Adrenal gland (tissue), 12 donors: ENCODE results near the gene ADAMTS16. TPM values are rescaled to one million over a fixed set of nuclear protein-coding genes. Genes with fewer than 3 reads are reported as not detected.

ENCODE experiments used
- DNase-seq, 7 donors: peaks; one replicate each; pipeline ENCODE4 v3.0.0-alpha.2; 2019 to 2020
- H3K27ac ChIP-seq, 5 donors: fragments of 200-600 bp; sonication (generic) in 4 of 5; 1 replicate in 3 of 5; 2 replicates in 2 of 5; pipeline versions ENCODE4 v1.5.1 to v1.8.0; 2016 to 2020; ENCODE audit warnings: mild to moderate bottlenecking in 1 of 5
- H3K27me3 ChIP-seq: fragments of 200-600 bp; 2 replicates; pipeline ENCODE4 v1.8.0; 2021
- H3K36me3 ChIP-seq, 2 donors: fragments of 200-600 bp; replicated peaks in 1 of 2; 1 replicate in 1 of 2; 2 replicates in 1 of 2; pipeline versions ENCODE4 v1.5.1 to v1.8.0; 2018 to 2022
- H3K4me1 ChIP-seq, 2 donors: fragments of 200-600 bp; replicated peaks in 1 of 2; 1 replicate in 1 of 2; 2 replicates in 1 of 2; pipeline versions ENCODE4 v1.5.1 to v1.8.0; 2018 to 2021
- H3K4me3 ChIP-seq, 4 donors: fragments of 200-600 bp; sonication (generic) in 3 of 4; one replicate each; pipeline ENCODE4 v1.5.1; 2016 to 2018
- H3K9me3 ChIP-seq, 3 donors: fragments of 200-600 bp; sonication (generic) in 1 of 3; replicated peaks in 1 of 3; 1 replicate in 2 of 3; 2 replicates in 1 of 3; pipeline versions ENCODE4 v1.5.1 to v1.8.0; 2016 to 2021
- POLR2A ChIP-seq, 2 donors: fragments of 450-650 bp; IDR thresholded peaks; one replicate each; pipeline ENCODE4 v1.6.1; 2017; ENCODE audit warnings: antibody characterized with exemption in 2 of 2, mild to moderate bottlenecking in 2 of 2, moderate library complexity in 1 of 2
- WGBS, 4 donors: extraction: QIAGEN DNeasy Blood & Tissue Kit in 2 of 4; methylation state at CpG; one replicate each; pipeline versions ENCODE4 v1.1.5 to v1.1.7; 2013 to 2017; 5-methylcytosine and 5-hydroxymethylcytosine counted together
- intact Hi-C, 2 donors: fragments of 100-400 bp; cut with DNase I; formaldehyde crosslinking; loops; one replicate each; pipeline versions ENCODE4 v1.14.1 to v1.15.0; 2022 to 2023
- polyA plus RNA-seq, 3 donors: library from polyadenylated mRNA; stranded (reverse); fragments of 200-250 nt in 2 of 3; fragments of 350-450 nt in 1 of 3; fragmentation: Illumina TruSeq in 1 of 3; extraction: RNeasy Lipid Tissue Mini Kit (QIAGEN cat#74804) in 1 of 3; gene quantifications; one replicate each; pipeline ENCODE4 v1.2.3, GENCODE V29; 2013 to 2014
- total RNA-seq, 9 donors: library from RNA; depleted of rRNA in 4 of 9; stranded (reverse); fragments of >200 nt in 4 of 9; fragments of 120-200 nt in 1 of 9; fragmentation: NEBNext Ultra II Directional in 1 of 9; extraction: Animal tissue kit (Norgen Biotek cat#: 25700) in 1 of 9; gene quantifications; one replicate each; pipeline versions ENCODE4 v1.1.0 to v1.2.4, GENCODE V29; 2013 to 2023
- TF ChIP-seq, protein P1 (sequence below), 6 experiments: fragments of 450-650 bp in 4 of 6; fragments of 200-600 bp in 2 of 6; sonication (generic) in 1 of 6; IDR thresholded peaks; 1 replicate in 5 of 6; 2 replicates in 1 of 6; pipeline versions ENCODE4 v1.5.1 to v1.8.0; 2016 to 2021; ENCODE audit warnings: antibody characterized with exemption in 6 of 6, mild to moderate bottlenecking in 2 of 6, moderate library complexity in 1 of 6
- donor health status: healthy with polysubstance abuse.
- donor health status: Bipolar disorder and iron deficiency.
- donor health status: DM: yes; HTN: yes; CAD: no.
- donor health status: DM: no; HTN: no; CAD: no.
- donor health status: DM: no; HTN: no; CAD: no.
- donor health status: DM: yes; HTN: yes; CAD: no.

ADAMTS16 gene
- total and polyA plus RNA-seq, 12 donors: 0.07 to 3.7 (median 0.19) TPM; not detected in 8

DNA sequence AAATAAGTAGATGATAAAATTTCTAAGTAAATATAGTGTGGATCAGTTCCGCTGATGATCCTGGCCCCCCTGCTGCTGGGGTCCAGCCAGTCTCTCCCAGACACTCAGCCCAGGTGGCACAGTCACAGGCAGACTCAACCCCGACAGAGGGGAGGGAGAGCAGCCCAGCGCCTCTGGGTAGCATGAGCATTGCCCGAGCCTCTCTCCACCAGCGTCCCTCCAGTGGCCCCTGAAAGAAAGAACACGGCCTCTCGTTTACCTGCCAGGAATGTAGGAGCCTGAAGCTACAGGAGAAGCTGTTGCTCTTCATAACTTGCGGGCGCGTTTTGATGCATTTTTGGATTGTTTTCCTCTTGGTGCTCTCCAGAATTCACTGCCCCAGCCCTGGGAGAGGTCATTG is 213.6 kb downstream of the ADAMTS16 start:
- H3K27me3 ChIP-seq: no peaks in the 10 kb centered on the region

DNA sequence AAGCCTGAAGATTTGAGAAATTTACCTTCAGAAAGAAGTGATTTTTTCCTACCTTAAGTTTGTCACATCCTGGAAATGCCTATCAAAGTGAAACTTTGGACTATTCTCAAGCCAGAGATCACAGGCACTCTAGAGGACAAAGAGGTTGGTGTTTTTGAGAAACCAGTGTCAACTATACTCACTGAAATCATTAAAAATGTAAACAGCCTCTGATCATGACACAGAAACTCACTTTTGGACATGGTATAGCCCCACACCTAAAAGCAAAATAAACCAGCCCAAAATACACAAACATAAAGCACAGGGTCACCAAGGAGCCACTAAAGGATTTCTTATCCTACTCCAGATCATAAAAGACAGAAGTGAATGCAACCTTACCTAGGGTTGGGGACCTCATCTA is 216.6 kb downstream of the ADAMTS16 start:
- Histone ChIP-seq H3K9me3 (no peaks in the 10 kb centered on the region), H3K27ac (no peak overlapping the region), H3K4me1 (no peaks in the 10 kb centered on the region), H3K36me3 (no peaks in the 10 kb centered on the region), H3K27me3 (no peaks in the 10 kb centered on the region), H3K4me3 (no peak overlapping the region)
- no peak for TF ChIP-seq POLR2A (IDR thresholded peaks at IDR 0.05)
- TF ChIP-seq, protein P1, sequence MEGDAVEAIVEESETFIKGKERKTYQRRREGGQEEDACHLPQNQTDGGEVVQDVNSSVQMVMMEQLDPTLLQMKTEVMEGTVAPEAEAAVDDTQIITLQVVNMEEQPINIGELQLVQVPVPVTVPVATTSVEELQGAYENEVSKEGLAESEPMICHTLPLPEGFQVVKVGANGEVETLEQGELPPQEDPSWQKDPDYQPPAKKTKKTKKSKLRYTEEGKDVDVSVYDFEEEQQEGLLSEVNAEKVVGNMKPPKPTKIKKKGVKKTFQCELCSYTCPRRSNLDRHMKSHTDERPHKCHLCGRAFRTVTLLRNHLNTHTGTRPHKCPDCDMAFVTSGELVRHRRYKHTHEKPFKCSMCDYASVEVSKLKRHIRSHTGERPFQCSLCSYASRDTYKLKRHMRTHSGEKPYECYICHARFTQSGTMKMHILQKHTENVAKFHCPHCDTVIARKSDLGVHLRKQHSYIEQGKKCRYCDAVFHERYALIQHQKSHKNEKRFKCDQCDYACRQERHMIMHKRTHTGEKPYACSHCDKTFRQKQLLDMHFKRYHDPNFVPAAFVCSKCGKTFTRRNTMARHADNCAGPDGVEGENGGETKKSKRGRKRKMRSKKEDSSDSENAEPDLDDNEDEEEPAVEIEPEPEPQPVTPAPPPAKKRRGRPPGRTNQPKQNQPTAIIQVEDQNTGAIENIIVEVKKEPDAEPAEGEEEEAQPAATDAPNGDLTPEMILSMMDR (IDR thresholded peaks at IDR 0.05): no peak
- no peak for DNase-seq
- intact Hi-C loops: no loop called here

More for the DNA sequence above, 213.6 kb downstream of the ADAMTS16 start:
- Histone ChIP-seq H3K27ac (no peak overlapping the region), H3K9me3 (no peaks in the 10 kb centered on the region), H3K4me3 (no peak overlapping the region), H3K36me3 (no peaks in the 10 kb centered on the region), H3K4me1 (no peaks in the 10 kb centered on the region)
- no peak for DNase-seq
- TF ChIP-seq, protein P1 (IDR thresholded peaks at IDR 0.05): no peak
- TF ChIP-seq POLR2A (IDR thresholded peaks at IDR 0.05): no peak
- 86 to 90% (median 88%) methylated on average over 10 of the region's 10 CpGs for WGBS, 4 donors
- intact Hi-C loops: no loop called here

DNA sequence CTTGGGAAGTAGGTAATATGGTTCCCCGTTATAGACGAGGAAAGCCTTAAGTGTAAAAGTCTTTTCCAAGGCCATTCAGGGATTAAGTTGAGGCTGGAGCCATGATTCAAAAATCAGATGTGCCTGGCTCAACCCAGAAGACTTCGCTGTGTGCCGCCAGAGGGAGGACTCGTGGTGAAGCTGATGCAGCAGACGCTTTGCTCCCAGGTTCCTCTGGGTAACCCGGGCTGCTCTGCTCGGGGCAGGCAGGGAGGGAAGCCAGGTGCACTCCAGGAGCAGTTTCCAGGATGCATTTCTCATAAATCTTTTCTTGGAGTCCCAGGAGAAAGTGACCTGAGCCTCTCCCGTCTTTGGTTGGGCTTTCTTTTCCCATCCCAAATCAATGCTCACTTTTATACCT is 219.5 kb downstream of the ADAMTS16 start:
- intact Hi-C loops: no loop called here
- no peaks in the 10 kb centered on the region for H3K4me1 ChIP-seq
- TF ChIP-seq, protein P1 (IDR thresholded peaks at IDR 0.05): no peak
- no peak for TF ChIP-seq POLR2A (IDR thresholded peaks at IDR 0.05)
- no peaks in the 10 kb centered on the region for H3K27me3 ChIP-seq
- H3K27ac ChIP-seq: no peak overlapping the region
- H3K36me3 ChIP-seq: no peaks in the 10 kb centered on the region
- WGBS, 4 donors: 80 to 84% (median 82%) methylated on average over 8 to 9 of the region's 9 CpGs
- H3K9me3 ChIP-seq: no peaks in the 10 kb centered on the region
- DNase-seq: no peak
- H3K4me3 ChIP-seq: no peak overlapping the region

DNA sequence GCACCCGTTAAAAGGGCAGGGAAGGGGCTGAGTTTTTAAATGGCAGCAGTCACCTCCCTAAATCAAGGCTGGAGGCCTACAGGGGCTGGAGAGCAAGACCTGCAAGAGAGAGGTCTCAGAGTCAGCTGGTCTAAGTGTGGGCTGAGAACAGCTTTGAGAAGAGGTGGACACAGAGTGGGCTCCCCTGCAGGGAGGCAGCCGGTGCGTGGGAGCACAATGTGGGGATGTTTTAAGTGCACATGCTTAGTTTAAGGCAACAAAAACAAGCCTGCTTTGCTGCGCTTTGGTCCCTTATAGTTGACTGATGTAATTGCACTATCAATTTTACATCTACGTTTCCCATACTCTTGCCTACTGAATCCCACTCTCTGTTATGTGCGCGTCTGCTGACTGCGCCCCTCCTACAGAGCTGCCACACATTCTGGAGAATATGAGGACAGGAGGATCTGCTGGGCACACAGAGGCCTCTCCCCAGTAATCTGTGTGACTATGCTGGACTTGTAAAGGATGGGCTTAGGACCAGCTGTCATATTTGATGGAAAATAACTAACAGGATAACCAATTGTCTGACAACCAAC is 220.3 kb downstream of the ADAMTS16 start:
- H3K9me3 ChIP-seq: no peaks in the 10 kb centered on the region
- H3K4me3 ChIP-seq: no peak overlapping the region
- no peak for DNase-seq
- H3K36me3 ChIP-seq: no peaks in the 10 kb centered on the region
- TF ChIP-seq, protein P1 (IDR thresholded peaks at IDR 0.05): no peak
- TF ChIP-seq POLR2A (IDR thresholded peaks at IDR 0.05): no peak
- WGBS, 4 donors: 82 to 89% (median 87%) methylated on average over 8 of the region's 8 CpGs
- H3K27me3 ChIP-seq: no peaks in the 10 kb centered on the region
- intact Hi-C loops: no loop called here
- H3K4me1 ChIP-seq: no peaks in the 10 kb centered on the region
- H3K27ac ChIP-seq: no peak overlapping the region
